Body of pancreas (tissue), 4 donors: ENCODE results near the gene DHDH.

Experiments
- CTCF ChIP-seq, 7 experiments: fragments of 450-650 bp in 4 of 7; fragments of 200-600 bp in 3 of 7; sonication (generic) in 3 of 7; IDR thresholded peaks; one replicate each; pipeline ENCODE4 v1.5.1; 2016 to 2019; ENCODE audit warnings: antibody characterized with exemption in 7 of 7
- POLR2A ChIP-seq, 3 donors: fragments of 450-650 bp; IDR thresholded peaks; one replicate each; pipeline ENCODE4 v1.6.1; 2016; ENCODE audit warnings: antibody characterized with exemption in 3 of 3, mild to moderate bottlenecking in 2 of 3

DNA sequence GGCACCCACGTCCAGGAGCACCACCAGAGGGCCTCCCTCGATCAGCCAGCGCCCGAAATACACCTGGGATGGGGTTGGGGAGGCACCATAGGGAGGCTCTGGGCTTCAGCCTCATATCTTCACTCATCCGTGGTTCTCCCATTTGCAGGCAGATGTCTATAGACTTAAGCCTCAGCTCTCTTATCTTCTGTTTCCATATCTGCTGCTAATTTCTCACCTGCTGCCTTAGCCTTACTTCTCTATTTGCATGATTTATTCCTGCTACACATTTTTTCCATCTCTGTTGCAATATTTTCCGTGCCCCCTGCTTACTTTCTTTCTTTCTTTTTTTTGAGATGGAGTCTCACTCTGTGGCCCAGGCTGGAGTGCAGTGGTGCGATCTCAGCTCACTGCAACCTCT is 53.8 kb downstream of the DHDH start:
- no peak for TF ChIP-seq CTCF (IDR thresholded peaks at IDR 0.05)
- no peak for TF ChIP-seq POLR2A (IDR thresholded peaks at IDR 0.05)
